ENCODE measurements around the gene SPEF1.

DNA sequence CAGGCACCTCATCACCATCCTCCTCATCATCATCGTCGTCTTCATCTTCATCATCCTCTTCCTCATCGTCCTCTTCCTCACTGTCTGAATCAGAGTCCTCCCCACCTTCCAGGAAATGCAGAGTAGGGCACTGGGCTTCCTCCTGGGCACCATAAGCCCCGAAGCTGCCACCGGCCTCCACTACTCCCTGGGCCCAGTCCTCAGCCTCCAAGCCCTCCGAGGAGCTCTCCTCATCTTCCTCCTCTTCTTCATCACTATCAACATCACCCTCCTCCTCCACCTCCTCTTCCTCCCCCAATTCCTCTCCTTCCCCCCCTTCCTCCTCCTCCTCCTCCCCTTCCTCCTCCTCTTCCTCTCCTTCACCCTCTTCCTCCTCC lies 3.6 kb upstream of the SPEF1 start:
- TF ChIP-seq POLR2A (IDR thresholded peaks at IDR 0.05) = no peak
- TF ChIP-seq, protein P1, sequence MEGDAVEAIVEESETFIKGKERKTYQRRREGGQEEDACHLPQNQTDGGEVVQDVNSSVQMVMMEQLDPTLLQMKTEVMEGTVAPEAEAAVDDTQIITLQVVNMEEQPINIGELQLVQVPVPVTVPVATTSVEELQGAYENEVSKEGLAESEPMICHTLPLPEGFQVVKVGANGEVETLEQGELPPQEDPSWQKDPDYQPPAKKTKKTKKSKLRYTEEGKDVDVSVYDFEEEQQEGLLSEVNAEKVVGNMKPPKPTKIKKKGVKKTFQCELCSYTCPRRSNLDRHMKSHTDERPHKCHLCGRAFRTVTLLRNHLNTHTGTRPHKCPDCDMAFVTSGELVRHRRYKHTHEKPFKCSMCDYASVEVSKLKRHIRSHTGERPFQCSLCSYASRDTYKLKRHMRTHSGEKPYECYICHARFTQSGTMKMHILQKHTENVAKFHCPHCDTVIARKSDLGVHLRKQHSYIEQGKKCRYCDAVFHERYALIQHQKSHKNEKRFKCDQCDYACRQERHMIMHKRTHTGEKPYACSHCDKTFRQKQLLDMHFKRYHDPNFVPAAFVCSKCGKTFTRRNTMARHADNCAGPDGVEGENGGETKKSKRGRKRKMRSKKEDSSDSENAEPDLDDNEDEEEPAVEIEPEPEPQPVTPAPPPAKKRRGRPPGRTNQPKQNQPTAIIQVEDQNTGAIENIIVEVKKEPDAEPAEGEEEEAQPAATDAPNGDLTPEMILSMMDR (IDR thresholded peaks at IDR 0.05) = no peak

Data from body of pancreas (tissue), 4 donors.